ENCODE measurements around the gene FBLN1. TPM values are rescaled to one million over a fixed set of nuclear protein-coding genes. Genes with fewer than 3 reads are reported as not detected.

The FBLN1 gene
- total RNA-seq, 1 experiment from 2014 or later, result 23.4 TPM

DNA sequence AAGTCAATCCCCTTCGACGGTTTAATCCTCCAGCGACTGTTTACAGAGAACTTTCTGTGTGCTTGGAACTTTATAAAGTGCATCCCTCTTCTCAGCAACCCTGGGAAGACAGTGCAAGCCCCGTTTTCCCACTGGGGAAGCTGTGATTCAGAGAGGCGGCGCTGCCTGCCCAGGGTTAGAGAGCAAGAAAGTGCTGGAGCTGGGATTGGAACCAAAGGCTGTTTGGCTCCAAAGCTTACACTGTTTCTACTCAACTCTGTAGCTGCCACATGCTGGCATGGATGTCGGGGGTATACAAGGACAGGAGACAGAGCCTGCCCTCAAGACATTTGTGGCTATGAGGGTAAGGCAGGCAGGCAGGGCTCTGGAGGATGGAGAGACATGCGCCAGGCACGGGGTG is 13.0 kb downstream of the FBLN1 start:
- no peaks in the 10 kb centered on the region for H4K20me1 ChIP-seq (ENCODE audit: insufficient read depth)
- H3K4me3 ChIP-seq (replicated peaks in 1 of 2; ENCODE audit: low read depth in 1 of 2, low read length in 2 of 2), result no peak overlapping the region
- ATAC-seq (no peak), DNase-seq (ENCODE audit: low read depth, low spot score) (no peak)
- H3K4me2 ChIP-seq (ENCODE audit: low read length), result no peak overlapping the region
- no peaks in the 10 kb centered on the region for H3K27me3 ChIP-seq (ENCODE audit: insufficient read depth, low read length)
- BruUV-seq (replicated peaks), result no TSS peak
- ChIA-PET RAD21 (ENCODE audit: low non-redundant PET in 1 of 2, low total read pairs in 2 of 2, uncharacterized antibody in 2 of 2, unreplicated experiment in 2 of 2) (no interaction called here), CTCF (no interaction called here), POLR2A (no interaction called here)
- no peak overlapping the region for H3K27ac ChIP-seq (ENCODE audit: low read depth, low read length)
- no peaks in the 10 kb centered on the region for H3K9me3 ChIP-seq (ENCODE audit: control insufficient read depth in 1 of 2, insufficient read depth in 1 of 2, low read depth in 1 of 2, low read length in 2 of 2)
- intact Hi-C loops (cut with micrococcal nuclease), result no loop called here
- TF ChIP-seq EGR1 (IDR thresholded peaks at IDR 0.05; ENCODE audit: low read depth) (no peak), POLR2AphosphoS5 (IDR thresholded peaks at IDR 0.05; ENCODE audit: low read depth, low read length) (no peak)
- no peaks in the 10 kb centered on the region for H3K79me2 ChIP-seq (ENCODE audit: insufficient read depth, low read length)
- no peak overlapping the region for H2AFZ ChIP-seq (ENCODE audit: low read depth, low read length, poor library complexity, severe bottlenecking)
- no peak overlapping the region for H3K9ac ChIP-seq (ENCODE audit: low read length)
- no peaks in the 10 kb centered on the region for H3K9me2 ChIP-seq (ENCODE audit: insufficient read depth)
- no peaks in the 10 kb centered on the region for H3K36me3 ChIP-seq (ENCODE audit: control insufficient read depth in 1 of 2, insufficient read depth in 2 of 2, low read length in 2 of 2)
- no peaks in the 10 kb centered on the region; a peak in 2 of 4 replicates for H3K4me1 ChIP-seq (ENCODE audit: control insufficient read depth in 1 of 2, insufficient read depth in 2 of 2, low read length in 2 of 2)

DNA sequence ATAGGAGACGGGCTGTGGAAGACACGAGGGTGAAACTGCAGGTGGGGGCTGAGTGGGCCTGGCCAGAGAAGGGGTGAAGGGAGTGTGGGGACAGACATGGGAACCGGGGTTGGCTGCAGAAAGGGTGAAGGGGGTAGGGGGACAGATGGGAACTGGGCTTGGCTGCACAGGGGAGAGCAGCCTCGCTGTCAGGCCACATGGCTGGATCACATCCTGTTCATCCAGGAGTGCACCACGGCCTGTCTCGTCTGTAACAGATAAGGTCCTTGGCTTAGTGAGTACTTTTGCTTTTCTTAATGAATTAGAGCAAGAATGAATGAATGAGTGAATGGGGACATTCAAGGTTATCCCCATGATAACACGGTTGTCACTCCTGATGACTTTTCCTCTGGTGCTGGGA is 13.5 kb downstream of the FBLN1 start:
- intact Hi-C loops (cut with micrococcal nuclease), result no loop called here
- ATAC-seq (no peak), DNase-seq (ENCODE audit: low read depth, low spot score) (no peak)
- no peak overlapping the region for H3K27ac ChIP-seq (ENCODE audit: low read depth, low read length)
- peaks cover 0 to 4% of the 10 kb centered on the region in 2 experiments; a peak in 3 of 4 replicates for H3K4me1 ChIP-seq (ENCODE audit: control insufficient read depth in 1 of 2, insufficient read depth in 2 of 2, low read length in 2 of 2)
- H3K36me3 ChIP-seq (ENCODE audit: control insufficient read depth in 1 of 2, insufficient read depth in 2 of 2, low read length in 2 of 2), result no peaks in the 10 kb centered on the region
- no peak overlapping the region for H3K9ac ChIP-seq (ENCODE audit: low read length)
- ChIA-PET RAD21 (ENCODE audit: low non-redundant PET in 1 of 2, low total read pairs in 2 of 2, uncharacterized antibody in 2 of 2, unreplicated experiment in 2 of 2) (no interaction called here), POLR2A (no interaction called here), CTCF (no interaction called here)
- H3K4me3 ChIP-seq (replicated peaks in 1 of 2; ENCODE audit: low read depth in 1 of 2, low read length in 2 of 2), result no peak overlapping the region
- no peaks in the 10 kb centered on the region for H3K9me2 ChIP-seq (ENCODE audit: insufficient read depth)
- H3K27me3 ChIP-seq (ENCODE audit: insufficient read depth, low read length), result no peaks in the 10 kb centered on the region
- no peaks in the 10 kb centered on the region for H3K79me2 ChIP-seq (ENCODE audit: insufficient read depth, low read length)
- BruUV-seq (replicated peaks), result no TSS peak
- no peak overlapping the region for H2AFZ ChIP-seq (ENCODE audit: low read depth, low read length, poor library complexity, severe bottlenecking)
- no peaks in the 10 kb centered on the region for H3K9me3 ChIP-seq (ENCODE audit: control insufficient read depth in 1 of 2, insufficient read depth in 1 of 2, low read depth in 1 of 2, low read length in 2 of 2)
- H3K4me2 ChIP-seq (ENCODE audit: low read length), result no peak overlapping the region
- no peaks in the 10 kb centered on the region for H4K20me1 ChIP-seq (ENCODE audit: insufficient read depth)
- no peak for TF ChIP-seq POLR2AphosphoS5 (IDR thresholded peaks at IDR 0.05; ENCODE audit: low read depth, low read length)
- no peak for TF ChIP-seq POLR2A (IDR thresholded peaks at IDR 0.05; ENCODE audit: borderline replicate concordance, extremely low read depth, insufficient read depth, insufficient read length)
- no peak for TF ChIP-seq CEBPB (IDR thresholded peaks at IDR 0.05; ENCODE audit: low read depth)
- no peak for TF ChIP-seq YY1 (IDR thresholded peaks at IDR 0.05; ENCODE audit: extremely low read depth, insufficient replicate concordance, low read depth, low read length)
- TF ChIP-seq EGR1 (IDR thresholded peaks at IDR 0.05; ENCODE audit: low read depth), result no peak
- no peak for TF ChIP-seq ZNF274 (IDR thresholded peaks at IDR 0.05; ENCODE audit: low read depth, low read length)
- TF ChIP-seq SIN3A (IDR thresholded peaks at IDR 0.05; ENCODE audit: low read depth), result no peak
- TF ChIP-seq, protein P1, sequence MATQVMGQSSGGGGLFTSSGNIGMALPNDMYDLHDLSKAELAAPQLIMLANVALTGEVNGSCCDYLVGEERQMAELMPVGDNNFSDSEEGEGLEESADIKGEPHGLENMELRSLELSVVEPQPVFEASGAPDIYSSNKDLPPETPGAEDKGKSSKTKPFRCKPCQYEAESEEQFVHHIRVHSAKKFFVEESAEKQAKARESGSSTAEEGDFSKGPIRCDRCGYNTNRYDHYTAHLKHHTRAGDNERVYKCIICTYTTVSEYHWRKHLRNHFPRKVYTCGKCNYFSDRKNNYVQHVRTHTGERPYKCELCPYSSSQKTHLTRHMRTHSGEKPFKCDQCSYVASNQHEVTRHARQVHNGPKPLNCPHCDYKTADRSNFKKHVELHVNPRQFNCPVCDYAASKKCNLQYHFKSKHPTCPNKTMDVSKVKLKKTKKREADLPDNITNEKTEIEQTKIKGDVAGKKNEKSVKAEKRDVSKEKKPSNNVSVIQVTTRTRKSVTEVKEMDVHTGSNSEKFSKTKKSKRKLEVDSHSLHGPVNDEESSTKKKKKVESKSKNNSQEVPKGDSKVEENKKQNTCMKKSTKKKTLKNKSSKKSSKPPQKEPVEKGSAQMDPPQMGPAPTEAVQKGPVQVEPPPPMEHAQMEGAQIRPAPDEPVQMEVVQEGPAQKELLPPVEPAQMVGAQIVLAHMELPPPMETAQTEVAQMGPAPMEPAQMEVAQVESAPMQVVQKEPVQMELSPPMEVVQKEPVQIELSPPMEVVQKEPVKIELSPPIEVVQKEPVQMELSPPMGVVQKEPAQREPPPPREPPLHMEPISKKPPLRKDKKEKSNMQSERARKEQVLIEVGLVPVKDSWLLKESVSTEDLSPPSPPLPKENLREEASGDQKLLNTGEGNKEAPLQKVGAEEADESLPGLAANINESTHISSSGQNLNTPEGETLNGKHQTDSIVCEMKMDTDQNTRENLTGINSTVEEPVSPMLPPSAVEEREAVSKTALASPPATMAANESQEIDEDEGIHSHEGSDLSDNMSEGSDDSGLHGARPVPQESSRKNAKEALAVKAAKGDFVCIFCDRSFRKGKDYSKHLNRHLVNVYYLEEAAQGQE (IDR thresholded peaks at IDR 0.05; ENCODE audit: low read depth), result no peak
- TF ChIP-seq, protein P2, sequence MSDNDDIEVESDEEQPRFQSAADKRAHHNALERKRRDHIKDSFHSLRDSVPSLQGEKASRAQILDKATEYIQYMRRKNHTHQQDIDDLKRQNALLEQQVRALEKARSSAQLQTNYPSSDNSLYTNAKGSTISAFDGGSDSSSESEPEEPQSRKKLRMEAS (IDR thresholded peaks at IDR 0.05), result no peak
- no peak for TF ChIP-seq TCF7L2 (IDR thresholded peaks at IDR 0.05; ENCODE audit: borderline replicate concordance, extremely low read depth, insufficient read depth, insufficient read length)
- no peak for TF ChIP-seq SP1 (IDR thresholded peaks at IDR 0.05; ENCODE audit: low read depth)
- TF ChIP-seq, protein P3, sequence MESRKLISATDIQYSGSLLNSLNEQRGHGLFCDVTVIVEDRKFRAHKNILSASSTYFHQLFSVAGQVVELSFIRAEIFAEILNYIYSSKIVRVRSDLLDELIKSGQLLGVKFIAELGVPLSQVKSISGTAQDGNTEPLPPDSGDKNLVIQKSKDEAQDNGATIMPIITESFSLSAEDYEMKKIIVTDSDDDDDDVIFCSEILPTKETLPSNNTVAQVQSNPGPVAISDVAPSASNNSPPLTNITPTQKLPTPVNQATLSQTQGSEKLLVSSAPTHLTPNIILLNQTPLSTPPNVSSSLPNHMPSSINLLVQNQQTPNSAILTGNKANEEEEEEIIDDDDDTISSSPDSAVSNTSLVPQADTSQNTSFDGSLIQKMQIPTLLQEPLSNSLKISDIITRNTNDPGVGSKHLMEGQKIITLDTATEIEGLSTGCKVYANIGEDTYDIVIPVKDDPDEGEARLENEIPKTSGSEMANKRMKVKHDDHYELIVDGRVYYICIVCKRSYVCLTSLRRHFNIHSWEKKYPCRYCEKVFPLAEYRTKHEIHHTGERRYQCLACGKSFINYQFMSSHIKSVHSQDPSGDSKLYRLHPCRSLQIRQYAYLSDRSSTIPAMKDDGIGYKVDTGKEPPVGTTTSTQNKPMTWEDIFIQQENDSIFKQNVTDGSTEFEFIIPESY (IDR thresholded peaks at IDR 0.05; ENCODE audit: extremely low read depth, insufficient replicate concordance, low read length), result no peak

Data from HCT116 (cell line).